RWPE2 (cell line): ENCODE data around the gene SMG5.

Source experiments
- ATAC-seq: fragments of 200-7000 bp; cut with Tn5 transposase; 3 replicates; pipeline ENCODE4 v1.9.1; 2021; ENCODE audit warnings: low read depth
- DNase-seq: peaks from one replicate; pipeline ENCODE4 v3.0.0-alpha.2; 2020; ENCODE audit warnings: low spot score
- H3K27ac ChIP-seq: fragments of 450-650 bp; 2 replicates; pipeline ENCODE4 v1.5.1; 2017; ENCODE audit warnings: mild to moderate bottlenecking; ENCODE audit not compliant: poor library complexity, severe bottlenecking
- H3K27me3 ChIP-seq: fragments of 250-450 bp; sonication (Bioruptor Pico); 2 replicates; pipeline ENCODE4 v1.5.1; 2021; ENCODE audit warnings: mild to moderate bottlenecking, moderate library complexity; ENCODE audit not compliant: insufficient read depth, poor library complexity, severe bottlenecking
- H3K36me3 ChIP-seq: fragments of 250-450 bp; sonication (Bioruptor Pico); 2 replicates; pipeline ENCODE4 v1.5.1; 2020; ENCODE audit warnings: low read depth, mild to moderate bottlenecking, moderate library complexity
- H3K4me1 ChIP-seq: fragments of 250-450 bp; sonication (Bioruptor Pico); 2 replicates; pipeline ENCODE4 v1.5.1; 2021; ENCODE audit warnings: mild to moderate bottlenecking, moderate library complexity; ENCODE audit not compliant: insufficient read depth, poor library complexity, severe bottlenecking
- H3K4me3 ChIP-seq: fragments of 250-450 bp; sonication (Bioruptor Pico); 2 replicates; pipeline ENCODE4 v1.5.1; 2021; ENCODE audit warnings: mild to moderate bottlenecking, moderate library complexity; ENCODE audit not compliant: severe bottlenecking
- H3K9me3 ChIP-seq: fragments of 250-450 bp; sonication (Bioruptor Pico); 2 replicates; pipeline ENCODE4 v1.5.1; 2021; ENCODE audit warnings: mild to moderate bottlenecking, moderate library complexity; ENCODE audit not compliant: severe bottlenecking
- TF ChIP-seq, protein P1 (sequence below): fragments of 450-650 bp; IDR thresholded peaks from one replicate; pipeline ENCODE4 v1.5.1; 2017; ENCODE audit warnings: mild to moderate bottlenecking, moderate library complexity; ENCODE audit not compliant: poor library complexity, severe bottlenecking

SMG5 gene

DNA sequence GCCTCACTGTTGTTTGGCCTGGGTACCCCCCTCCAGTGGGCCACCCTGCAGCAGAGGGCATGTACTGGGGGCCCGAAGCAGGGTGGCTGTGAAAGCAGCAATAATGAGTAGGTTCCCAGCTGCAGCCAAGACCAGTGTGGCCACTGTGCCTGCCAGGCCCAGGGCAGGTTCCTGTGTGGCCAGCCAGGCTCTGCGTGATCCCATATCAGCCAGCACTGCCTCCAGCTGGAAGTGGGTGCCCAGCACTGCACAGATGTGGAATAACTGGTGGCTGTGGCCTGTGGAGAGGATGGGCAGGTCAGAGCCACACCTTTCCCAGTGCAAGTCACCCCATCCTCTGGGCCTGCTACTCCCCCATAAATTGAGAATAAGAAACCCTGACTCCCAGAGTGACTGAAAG is 38.5 kb downstream of the SMG5 start:
- ATAC-seq (no peak), DNase-seq (no peak)
- H3K36me3 ChIP-seq = no peaks in the 10 kb centered on the region
- peaks cover 6% of the 10 kb centered on the region for H3K27me3 ChIP-seq
- TF ChIP-seq, protein P1, sequence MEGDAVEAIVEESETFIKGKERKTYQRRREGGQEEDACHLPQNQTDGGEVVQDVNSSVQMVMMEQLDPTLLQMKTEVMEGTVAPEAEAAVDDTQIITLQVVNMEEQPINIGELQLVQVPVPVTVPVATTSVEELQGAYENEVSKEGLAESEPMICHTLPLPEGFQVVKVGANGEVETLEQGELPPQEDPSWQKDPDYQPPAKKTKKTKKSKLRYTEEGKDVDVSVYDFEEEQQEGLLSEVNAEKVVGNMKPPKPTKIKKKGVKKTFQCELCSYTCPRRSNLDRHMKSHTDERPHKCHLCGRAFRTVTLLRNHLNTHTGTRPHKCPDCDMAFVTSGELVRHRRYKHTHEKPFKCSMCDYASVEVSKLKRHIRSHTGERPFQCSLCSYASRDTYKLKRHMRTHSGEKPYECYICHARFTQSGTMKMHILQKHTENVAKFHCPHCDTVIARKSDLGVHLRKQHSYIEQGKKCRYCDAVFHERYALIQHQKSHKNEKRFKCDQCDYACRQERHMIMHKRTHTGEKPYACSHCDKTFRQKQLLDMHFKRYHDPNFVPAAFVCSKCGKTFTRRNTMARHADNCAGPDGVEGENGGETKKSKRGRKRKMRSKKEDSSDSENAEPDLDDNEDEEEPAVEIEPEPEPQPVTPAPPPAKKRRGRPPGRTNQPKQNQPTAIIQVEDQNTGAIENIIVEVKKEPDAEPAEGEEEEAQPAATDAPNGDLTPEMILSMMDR = no peak
- H3K4me3 ChIP-seq = no peak overlapping the region
- no peak overlapping the region for H3K27ac ChIP-seq
- peaks cover 10% of the 10 kb centered on the region for H3K4me1 ChIP-seq
- no peaks in the 10 kb centered on the region for H3K9me3 ChIP-seq

GRCh38 chr1:156242738-156243137 is 39.9 kb downstream of the SMG5 start:
- ATAC-seq (no peak), DNase-seq (no peak)
- TF ChIP-seq, protein P1 = no peak
- Histone ChIP-seq H3K9me3 (no peaks in the 10 kb centered on the region), H3K4me3 (no peak overlapping the region), H3K27me3 (peaks cover 6% of the 10 kb centered on the region), H3K4me1 (peaks cover 10% of the 10 kb centered on the region), H3K36me3 (no peaks in the 10 kb centered on the region), H3K27ac (no peak overlapping the region)

DNA sequence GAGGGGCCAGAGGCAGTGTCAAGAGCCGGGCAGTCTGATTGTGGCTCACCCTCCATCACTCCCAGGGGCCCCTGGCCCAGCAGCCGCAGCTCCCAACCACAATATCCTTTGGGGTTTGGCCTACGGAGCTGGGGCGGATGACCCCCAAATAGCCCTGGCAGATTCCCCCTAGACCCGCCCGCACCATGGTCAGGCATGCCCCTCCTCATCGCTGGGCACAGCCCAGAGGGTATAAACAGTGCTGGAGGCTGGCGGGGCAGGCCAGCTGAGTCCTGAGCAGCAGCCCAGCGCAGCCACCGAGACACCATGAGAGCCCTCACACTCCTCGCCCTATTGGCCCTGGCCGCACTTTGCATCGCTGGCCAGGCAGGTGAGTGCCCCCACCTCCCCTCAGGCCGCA is 40.7 kb downstream of the SMG5 start, which contains the start of gene BGLAP:
BGLAP (plus strand) TSS at position 259 of the 400 bp plus-strand sequence; CDS start at position 307, 48 bp downstream.
- no peak for ATAC-seq
- Histone ChIP-seq H3K36me3 (peaks cover 2% of the 10 kb centered on the region; the same call in 1 of the 2 replicates), H3K4me3 (no peak within 1 kb of the TSS), H3K4me1 (peaks cover 10% of the 10 kb centered on the region), H3K27me3 (peaks cover 6% of the 10 kb centered on the region), H3K27ac (peak within 1 kb of the TSS; percentile 41), H3K9me3 (no peaks in the 10 kb centered on the region)
- TF ChIP-seq, protein P1 = no peak
- DNase-seq = no peak

GRCh38 chr1:156241311-156241811 is 41.3 kb downstream of the SMG5 start:
- Histone ChIP-seq H3K4me3 (no peak overlapping the region), H3K9me3 (no peaks in the 10 kb centered on the region), H3K36me3 (peaks cover 7% of the 10 kb centered on the region; the same call in 1 of the 2 replicates), H3K27ac (peak overlapping the region; percentile 41), H3K4me1 (peaks cover 10% of the 10 kb centered on the region), H3K27me3 (peaks cover 6% of the 10 kb centered on the region)
- DNase-seq (peak; percentile 88), ATAC-seq (peak; percentile 84)
- TF ChIP-seq, protein P1 = no peak

DNA sequence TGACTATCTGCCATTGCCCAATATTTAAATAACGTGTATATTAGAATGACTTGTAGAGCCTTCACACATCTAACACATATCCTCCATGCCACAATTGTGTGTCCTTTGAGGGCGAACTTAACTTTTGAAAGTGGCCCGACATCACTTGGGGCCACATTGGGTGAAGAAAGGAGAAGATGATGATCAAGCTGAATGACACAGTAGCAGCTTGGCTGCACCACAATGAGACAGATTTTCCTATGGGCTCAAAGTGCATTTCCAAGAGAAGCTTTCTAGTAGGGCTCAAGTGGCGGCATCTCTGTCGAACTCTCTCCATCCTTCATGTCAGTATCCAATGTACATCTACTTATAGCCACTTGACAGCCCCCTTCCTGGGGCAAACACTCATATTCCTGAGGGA is 44.4 kb downstream of the SMG5 start:
- H3K36me3 ChIP-seq = peaks cover 14% of the 10 kb centered on the region
- H3K27me3 ChIP-seq = no peaks in the 10 kb centered on the region
- no peak overlapping the region for H3K4me3 ChIP-seq
- H3K4me1 ChIP-seq = peaks cover 10% of the 10 kb centered on the region
- DNase-seq (no peak), ATAC-seq (no peak)
- H3K9me3 ChIP-seq = no peaks in the 10 kb centered on the region
- TF ChIP-seq, protein P1 = no peak
- H3K27ac ChIP-seq = no peak overlapping the region
